Endometrial microvascular endothelial cells (primary cell): ENCODE data around the gene TBX4. TPM values are rescaled to one million over a fixed set of nuclear protein-coding genes. Genes with fewer than 3 reads are reported as not detected.

ENCODE experiments used
- in situ Hi-C: cut with HindIII; loops from 2 replicates; pipeline ENCODE4 v1.10.0; 2017; ENCODE audit warnings: low sequenced_read_pairs, low pct_unique_long_range_greater_than_20kb; ENCODE audit errors: inconsistent ontology term
- total RNA-seq: library from RNA; depleted of rRNA; stranded (reverse); fragments of >200 nt; gene quantifications from one replicate; pipeline ENCODE4 v1.2.3, GENCODE V29; 2015; ENCODE audit errors: inconsistent ontology term

TBX4 gene
- total RNA-seq, 1 donor from 2014 or later, result not detected

DNA sequence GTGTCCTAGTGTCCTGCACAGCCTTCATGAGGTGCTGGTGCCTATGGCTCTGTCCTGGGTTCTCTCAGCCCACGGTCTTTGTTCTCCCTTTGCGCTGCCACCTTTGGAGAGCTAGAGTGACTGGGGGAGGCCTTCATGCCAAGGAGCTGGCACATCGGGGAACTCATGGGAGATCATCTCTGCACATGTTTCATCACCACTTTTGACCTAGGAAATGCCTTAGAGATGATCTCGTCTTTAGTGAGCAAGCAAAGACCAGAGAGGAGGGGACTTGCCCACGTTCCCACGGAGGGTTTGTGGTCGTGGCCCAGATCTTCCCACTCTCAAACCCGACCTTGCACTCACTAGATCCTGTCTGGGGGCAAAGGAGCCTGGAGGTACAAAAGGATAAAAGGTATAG, 23.5 kb downstream of the TBX4 start:
- in situ Hi-C loops, result no loop called here

DNA sequence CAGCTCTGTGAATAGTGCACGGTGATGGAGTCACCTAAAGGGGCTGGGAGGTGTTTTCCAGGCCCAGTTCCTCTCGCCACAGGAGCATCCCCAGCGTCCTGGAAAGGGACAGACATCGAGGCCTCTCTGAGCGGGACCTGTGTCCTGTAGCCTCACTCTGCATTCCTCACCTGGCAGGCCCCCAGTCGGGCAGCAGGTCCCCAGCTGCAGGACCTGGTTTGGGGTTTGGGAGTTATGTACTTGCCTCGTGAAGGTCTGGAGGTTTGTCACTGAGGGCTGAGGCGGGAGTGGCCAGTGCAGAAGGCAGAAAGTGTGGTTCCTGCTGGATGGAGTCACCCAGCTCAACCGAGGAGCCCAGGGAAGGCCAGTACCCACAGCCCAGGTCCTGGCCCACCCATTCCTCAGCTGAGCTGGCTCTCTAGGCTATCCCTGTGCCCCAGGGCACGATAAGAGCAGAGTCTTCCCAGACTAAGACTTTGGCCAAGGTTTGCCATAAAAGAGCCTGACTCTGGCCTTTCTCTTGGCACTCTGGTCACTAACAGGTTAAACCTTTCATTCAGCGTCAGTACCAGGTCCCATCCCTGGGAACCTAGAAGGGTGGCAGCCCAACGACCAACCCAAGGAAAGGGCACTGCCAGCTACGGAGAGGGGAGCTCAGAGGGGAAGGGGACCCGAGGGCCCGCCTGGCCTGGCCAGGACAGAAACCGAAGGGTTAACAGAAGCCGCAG, 24.4 kb downstream of the TBX4 start:
- in situ Hi-C loops, result no loop called here

DNA sequence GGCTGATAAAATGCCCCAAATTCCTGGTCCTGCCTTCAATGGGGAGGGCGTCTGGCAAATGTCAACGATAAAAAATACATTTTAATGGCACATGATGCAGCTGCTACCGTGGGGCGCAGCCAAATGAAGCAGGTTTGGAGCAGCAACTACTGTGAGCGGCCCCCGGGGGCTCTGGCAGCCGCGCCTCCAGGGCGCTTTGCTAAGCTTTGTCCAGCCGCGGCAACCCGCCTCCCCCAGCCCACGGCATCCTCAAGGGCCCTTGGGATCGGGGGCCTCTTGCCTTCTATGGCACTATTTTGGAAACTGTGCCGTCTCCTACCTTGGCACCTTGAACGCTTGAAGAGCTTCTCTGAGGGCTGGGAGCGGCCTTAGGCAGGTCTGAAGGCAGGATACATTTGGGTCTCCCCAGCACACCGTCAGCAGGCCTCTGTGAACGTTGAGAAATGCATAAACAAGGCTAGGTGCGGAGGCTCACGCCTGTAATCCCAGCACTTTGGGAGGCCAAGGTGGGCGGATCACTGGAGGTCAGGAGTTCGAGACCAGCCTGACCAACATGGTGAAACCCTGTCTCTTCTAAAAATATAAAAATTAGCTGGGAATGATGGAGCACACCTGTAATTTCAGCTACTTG, 25.1 kb downstream of the TBX4 start:
- in situ Hi-C loops, result no loop called here

DNA sequence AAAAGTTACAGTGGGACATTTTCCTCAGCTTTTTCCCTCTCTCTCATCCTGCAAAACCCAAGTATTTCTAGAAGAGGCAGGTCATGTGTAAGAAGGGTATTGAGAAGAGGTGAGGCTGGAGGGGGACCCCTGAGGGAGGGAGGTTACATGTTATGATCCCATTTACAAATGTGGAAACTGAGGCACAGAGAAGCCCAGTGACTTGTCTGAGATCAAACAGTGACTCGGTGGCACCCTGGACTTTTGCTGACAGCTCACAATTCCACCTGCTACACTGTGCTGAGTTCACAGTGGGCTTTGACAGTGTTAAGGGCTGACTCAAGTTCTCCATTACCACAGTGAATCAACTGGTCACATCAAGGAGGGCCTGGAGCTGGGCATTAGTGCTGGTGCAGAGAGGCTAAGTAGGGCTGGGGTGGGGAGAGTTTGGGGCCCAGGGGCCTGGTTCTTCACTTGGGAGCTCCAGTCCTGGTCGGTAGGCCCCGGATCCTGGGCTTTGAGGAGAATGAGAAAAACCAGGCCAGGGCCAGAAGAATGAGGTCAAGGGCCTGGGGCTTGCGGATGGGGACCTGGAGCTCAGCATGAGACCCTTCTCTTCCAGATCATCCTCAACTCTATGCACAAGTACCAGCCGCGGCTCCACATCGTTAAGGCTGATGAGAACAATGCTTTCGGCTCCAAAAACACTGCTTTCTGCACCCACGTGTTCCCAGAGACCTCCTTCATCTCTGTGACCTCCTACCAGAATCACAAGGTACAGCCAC, 26.0 kb downstream of the TBX4 start:
- in situ Hi-C loops, result no loop called here

DNA sequence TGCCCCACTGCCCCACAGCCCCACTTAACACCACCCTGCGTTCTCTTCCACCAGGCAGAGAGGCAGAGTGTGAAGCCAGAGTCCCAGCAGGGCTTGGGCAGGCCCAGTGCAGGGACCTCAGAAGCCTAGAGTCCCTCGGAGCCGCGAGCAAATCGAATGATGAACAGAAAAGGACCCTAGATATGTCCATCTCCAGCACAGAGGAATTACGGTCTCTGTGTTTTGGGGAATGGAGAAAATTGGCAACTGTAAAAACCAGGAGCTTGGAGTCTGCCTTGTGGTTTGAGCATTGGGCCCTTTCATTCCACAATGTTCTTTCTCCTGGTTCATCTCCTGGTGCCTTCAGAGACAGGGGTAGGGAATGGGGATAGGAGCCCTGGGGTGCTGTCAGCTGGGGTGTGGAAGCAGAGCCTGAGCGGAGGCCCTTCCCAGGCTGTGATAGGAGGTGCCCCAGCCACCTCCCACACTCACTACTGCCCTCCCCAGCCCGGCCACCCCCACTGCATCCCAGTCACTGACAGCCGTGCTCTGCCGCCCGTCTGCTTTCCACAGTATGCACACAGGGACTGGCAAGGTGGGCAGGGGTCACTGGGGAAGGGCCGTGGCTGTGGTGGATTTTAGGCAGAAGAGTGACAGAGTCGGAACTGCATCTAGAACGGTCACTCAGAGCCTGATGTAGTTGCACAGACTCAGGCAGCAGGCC, 26.7 kb downstream of the TBX4 start:
- in situ Hi-C loops, result no loop called here

DNA sequence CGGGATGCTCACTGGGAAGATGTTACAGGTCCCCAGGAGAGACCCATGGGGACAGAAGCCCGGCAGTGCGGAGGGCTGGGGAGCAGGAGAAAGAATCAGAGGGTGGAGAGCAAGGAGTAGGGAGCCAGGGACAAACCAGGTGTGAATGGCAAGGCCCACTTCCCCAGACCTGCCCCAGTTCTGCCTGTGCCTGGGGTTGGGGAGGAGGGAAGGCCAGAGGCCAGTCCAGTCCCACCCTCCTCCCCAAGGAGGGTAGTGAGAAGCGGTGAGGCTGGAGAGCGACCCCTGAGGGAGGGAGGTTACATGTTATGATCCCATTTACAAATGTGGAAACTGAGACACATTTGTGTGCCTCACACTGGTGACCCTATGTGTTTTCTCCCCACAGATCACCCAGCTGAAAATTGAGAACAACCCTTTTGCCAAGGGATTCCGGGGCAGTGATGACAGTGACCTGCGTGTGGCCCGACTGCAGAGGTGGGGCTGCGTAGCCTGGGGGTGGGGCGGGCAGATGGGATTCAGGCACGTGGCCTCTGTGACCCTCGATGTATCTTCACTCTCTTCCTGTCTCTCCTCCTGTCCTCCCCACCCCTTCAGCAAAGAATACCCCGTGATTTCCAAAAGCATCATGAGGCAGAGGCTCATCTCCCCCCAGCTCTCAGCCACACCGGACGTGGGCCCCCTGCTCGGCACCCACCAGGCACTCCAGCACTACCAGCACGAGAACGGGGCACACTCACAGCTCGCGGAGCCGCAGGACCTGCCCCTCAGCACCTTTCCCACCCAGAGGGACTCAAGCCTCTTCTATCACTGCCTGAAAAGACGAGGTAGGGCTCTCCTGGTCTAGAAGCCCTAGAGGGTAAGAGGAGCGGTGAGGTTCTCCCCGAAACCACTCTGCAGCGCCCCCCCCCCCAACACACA, 27.5 kb downstream of the TBX4 start:
- in situ Hi-C loops, result no loop called here

DNA sequence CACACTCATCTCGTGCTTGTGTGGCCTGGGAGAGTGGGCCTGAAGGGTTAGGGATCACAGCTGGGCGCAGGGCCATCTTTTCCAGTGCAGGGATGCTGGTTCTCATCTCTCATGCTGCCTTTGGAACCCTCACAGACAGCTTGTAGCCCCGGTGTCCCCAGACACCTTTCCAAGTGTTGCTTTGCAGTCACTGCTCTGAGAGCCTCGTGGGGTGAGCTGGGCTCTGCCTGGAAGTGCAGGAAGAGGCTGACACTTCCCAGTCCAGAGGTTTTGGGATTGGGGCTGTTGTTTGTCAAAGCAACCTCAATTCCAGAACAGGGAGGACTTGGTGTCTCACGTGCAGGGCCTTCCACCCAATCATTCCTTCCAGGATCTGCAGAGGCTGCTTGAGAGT, 28.2 kb downstream of the TBX4 start:
- in situ Hi-C loops, result no loop called here

DNA sequence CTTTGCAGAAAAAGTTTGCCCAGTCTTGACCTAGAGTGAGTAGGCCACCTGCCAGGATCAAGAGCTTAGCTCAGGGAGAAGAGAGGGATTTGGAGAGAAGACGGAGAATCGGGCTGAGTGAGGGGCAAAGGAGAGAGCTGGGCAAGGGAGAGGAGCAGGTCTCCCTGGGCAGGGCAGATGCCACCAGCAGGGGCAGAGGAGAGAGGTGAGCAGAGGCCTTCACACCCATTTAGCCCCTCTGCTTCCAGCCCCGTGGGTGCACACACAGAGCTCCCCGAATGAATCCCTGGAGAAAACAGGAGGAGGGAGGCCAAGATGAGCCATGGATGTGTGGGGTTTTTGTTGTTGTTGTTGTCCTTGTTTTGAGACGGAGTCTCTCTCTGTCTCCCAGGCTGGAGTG, 29.2 kb downstream of the TBX4 start:
- in situ Hi-C loops, result no loop called here

DNA sequence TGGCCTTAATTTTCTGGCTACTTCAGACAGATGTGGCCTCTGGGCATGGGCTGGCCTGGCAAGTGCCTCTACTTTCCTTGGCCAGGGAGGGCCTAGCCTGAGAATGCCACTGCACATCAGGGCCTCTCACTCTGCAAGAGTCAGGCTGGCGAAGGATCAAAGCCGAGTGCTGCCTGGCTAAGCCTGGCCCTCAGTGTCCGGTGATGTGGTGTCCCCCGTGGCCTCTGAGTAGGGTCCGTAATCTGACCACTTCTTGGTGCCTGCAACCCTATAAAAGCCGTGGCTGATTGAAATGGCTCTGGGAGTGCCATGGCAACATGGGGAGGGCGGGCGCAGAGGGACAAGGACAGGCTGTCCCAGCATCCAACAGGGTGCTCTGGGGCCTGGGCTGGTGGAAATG, 30.2 kb downstream of the TBX4 start:
- in situ Hi-C loops, result no loop called here

DNA sequence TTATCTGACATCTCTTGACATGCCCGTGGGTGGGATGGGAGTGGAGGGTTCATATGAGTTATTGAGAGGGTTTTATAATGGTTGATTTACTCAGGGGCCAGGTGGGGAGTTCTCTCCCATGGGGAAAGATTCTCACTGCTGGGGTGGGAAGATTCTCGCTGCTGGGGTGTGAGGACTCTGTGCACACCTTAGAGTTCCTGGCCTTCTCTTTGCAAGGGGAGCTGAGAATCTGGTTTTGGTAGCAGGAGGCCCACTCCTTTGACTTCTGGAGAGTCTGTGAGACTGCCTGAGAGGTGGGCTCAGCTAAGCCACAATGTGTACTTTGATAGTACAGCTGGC, 31.5 kb downstream of the TBX4 start:
- in situ Hi-C loops, result no loop called here

DNA sequence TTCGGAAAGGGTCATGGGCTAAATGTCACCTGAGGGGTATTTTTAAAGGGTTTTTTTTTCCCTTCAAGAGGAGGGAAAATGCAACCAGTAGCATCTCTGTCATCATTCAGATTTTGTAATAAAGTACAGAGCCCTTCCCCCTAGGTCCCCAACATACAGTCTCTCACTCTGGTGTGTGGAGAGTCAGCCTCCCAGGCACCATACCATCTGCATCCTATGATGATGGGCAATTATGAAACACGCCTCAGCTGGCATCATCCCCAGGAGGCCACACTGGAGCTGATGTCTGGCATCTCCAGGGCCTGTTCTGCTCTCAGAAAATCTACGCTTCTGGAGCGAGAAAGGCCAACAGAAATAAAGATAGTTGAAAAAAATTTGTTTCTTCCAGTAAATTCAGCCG, 32.0 kb downstream of the TBX4 start:
- in situ Hi-C loops, result no loop called here

DNA sequence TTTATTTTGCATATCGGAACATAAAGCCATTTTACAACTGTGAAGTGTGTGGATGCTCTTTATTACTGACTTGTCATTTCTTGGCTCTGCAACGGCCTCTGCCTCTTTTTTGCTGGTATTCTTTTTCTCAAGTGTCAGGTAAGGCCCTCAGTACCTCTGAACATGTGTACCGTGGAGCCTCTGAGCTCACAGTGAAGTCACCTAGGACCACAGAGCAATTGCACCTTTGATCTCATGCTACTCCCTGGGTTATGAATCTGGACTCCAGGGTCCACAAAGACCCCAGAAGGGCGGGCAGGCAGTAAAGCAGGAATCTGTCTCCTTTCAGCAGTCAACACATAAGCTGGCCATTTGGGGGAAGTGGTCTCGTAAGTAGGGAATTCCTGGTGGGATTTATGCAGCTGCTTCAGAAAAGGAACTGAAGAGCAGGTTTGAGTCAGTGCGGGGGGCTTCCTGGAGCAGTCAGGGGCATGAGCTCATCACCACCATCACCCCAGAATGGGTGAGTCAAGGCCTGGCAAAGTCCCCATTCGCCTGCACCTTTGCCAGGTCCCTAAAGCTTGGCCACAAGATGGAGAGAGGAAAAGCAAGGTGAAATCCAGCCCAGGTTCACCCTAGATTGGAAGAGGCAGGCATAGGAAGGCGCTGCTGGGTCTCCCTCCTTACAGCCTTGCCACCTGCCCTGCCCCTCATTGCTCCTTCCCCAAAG, 33.0 kb downstream of the TBX4 start:
- in situ Hi-C loops, result no loop called here

DNA sequence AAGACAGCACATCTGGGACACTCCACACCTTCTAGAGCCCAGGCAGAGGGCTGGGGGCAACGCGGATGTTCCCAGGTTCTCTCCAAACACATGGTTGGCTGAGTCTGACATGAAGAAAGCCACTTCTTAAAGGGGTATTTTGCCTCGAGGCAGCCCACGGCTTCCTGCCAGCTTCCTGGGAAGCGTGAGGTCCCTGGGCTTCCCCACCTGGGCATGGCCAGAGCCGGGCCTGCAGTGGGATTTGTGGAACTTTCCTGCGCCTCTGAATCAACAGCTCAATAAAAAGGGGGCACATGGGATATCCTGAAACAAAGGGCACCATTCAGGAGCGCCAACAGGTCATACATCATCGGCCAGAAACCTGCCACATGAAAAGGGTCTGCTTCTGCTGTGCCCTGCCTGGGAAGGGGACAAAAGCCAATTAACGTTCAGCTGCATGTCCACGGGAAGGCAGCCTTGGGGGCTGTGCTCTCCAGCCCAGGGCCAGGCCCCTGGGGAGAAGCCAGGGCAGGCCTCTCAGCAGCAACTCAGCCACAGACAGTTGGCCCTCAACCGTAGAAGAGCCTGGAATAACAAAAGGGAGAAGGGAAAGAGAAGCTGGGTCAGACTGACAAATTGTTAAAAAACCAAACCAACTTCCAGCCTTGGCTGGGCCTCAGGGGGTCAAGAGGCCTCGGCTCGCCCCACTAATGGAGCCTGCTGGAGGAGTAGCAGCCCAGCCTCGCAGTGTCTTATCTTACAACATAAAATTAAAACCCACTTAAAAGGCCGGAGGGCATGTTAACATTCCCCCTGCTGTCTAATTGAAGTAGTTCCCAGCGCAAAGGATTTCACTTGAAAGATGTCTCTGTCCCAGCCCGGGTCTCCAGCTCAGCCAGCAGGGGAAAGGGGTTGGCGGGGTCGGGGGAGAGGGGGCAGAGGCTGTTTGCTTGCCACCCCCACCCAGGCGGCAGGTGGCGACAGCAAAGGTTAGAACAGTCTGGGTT, 34.2 kb downstream of the TBX4 start:
- in situ Hi-C loops, result no loop called here

DNA sequence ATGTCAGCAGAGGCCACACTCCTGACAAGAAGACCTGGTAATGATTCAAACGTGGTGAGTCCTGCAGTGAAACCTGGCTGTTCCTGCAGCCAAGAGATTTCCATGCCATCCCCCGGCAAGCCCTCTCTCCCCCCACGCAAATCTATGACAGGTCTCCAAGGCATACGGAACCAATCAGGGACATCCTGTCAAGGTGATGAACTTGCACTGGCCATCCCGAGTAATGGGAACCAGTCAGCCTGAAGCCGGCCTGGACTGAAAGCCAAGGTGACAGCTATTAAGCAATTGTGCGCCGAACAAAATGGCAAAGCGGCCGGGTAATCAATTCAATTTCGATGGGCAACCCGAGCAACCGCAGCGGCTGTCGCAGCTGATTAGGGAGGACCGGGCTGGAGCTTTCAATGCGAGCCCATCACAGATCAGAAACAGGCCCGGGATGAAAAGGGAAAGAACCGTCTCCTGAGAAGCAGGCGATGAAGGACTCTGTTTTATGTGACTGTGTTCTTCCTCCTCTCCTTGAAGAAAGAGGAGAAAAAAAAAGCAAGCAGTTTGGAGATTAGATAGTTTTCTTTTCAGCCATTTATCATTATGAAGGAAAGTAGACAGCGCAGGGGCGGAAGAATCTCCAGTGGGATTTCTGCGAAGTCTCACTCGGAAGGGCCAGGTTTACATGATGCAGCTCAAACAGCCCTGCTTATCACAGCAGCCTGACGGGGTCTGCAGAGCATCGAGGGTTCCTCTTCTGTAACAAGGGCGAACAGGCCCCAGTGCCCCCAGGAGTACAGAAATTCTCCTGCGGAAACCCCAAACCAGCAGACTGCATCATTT, 35.2 kb downstream of the TBX4 start:
- in situ Hi-C loops, result no loop called here

DNA sequence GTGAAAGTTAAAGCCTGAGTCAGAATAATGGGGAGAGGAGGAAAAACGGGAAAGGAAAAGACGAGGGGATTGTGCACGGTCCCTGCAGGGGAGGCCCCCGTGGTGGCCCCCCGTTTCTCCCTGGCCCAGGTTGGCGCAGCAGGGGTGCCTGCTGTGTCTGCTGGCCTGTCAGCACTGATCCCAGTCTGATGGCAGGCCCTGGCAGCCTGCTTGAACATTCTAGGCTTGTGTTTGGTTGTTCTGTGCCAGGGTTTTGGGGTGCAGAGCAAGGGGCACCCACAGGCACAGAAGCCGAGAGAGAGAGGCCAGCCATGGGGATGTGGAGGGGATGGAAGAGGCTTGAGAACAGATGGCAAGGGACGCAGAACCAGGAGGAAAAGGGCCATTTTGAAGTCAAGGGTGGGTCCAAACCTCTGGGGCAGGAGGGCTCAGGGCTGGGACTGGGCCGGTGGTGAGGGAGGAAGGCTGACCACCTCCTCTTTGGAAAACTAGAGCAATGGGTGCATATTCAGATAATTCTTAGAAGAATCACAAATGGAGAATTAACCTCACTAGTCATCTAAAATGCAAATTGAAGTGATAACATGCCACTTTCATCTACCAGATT, 35.9 kb downstream of the TBX4 start:
- in situ Hi-C loops, result no loop called here
